HG03159 (cell line): ENCODE measurements around the gene TAF11L6.
"Not testable (repeated sequence)": the region's sequence is repeated elsewhere in the genome, so short reads cannot be mapped to it uniquely, and the experiment has no call there.

ENCODE experiments used
- ATAC-seq: cut with Tn5 transposase; IDR thresholded peaks from one replicate; pipeline ENCODE4 v1.9.1; 2021; ENCODE audit warnings: mild to moderate bottlenecking, moderate library complexity; ENCODE audit not compliant: unreplicated experiment

TAF11L6 gene

GRCh38 chr5:17528369-17528768 is at the start of gene TAF11L6:
Gene TAF11L6 (plus strand): TSS chr5:17528669.
- not testable (repeated sequence) for ATAC-seq

DNA sequence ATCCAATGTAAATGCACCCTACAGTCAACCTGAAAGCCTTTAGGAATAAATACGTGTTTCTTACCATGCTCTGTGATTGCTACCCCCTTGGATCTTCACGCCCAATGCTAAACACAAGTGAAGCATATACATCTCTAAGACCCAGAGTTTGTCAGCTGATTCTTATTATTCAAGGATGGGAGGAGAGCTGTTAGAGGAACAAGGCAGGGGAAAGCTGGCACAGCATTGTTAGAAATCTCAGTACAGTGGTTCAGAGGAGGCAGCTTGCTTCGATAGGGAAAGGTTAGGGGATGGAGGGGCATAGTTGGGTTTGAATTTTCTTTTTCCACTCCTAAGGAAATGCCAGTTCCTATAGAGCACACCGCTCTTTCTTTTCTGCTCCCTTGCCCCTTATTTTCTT is 47.1 kb upstream of the TAF11L6 start:
- ATAC-seq = no peak

DNA sequence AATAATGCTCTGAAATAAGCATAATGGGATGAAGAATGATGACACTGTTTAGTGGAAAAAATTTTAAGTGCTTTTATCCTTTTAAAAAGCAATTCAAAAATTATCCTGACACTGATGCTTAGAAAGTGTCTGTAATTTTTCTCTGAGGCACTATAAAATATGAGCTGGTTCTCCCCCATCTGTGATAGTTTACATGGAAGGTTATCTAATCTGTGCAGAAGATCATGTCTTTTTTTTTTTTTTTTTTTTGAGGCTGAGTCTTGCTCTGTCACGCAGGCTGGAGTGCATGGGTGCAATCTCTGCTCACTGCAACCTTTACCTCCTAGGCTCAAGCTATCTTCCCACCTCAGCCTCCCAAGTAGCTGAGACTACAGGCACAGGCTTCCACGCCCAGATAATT is 45.7 kb upstream of the TAF11L6 start:
- ATAC-seq = no peak

DNA sequence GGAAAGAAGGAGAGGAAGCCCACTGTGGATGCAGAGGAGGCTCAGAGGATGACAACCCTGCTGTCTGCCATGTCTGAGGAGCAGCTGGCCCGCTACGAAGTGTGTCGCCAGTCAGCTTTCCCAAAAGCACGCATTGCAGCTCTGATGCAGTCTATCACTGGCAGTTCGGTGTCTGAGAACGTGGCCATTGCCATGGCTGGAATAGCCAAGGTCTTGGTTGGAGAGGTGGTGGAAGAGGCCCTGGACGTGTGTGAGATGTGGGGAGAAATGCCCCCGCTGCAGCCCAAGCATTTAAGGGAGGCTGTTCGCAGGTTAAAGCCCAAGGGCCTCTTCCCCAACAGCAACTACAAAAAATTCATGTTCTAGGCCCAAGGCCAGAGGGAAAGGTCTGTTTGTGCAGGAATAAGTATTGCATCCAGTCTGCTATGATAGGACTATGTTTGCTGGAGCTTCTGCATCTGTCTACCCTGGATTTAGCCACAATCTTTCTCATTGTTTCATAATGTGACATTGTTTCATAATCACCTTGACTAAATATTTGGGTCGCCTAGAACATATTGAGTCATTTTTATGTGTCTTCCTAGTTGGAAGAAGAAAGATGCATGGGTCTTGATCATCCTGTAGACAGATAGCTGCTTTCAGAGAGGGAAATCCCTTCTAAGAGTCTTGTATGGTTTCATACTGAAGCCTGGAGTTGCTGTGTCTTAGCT is 41.9 kb upstream of the TAF11L6 start:
- not testable (repeated sequence) for ATAC-seq

DNA sequence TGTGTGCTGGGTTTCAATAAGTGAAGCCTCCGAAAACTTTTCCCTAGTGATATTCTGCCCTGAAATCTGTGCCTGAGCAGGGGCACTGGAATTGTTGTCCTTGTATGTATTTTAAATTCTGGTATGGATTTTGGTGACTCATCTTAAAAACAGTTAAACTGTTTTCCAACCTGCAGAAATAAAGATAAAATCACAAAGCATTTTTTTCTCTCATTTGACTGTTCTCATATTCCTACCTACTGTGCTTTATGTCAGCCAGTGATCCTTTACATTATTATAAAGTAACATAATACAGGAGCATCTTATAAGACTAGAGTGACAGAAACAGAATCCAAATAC is 41.3 kb upstream of the TAF11L6 start:
- ATAC-seq = no peak

GRCh38 chr5:17491257-17491656 is 37.2 kb upstream of the TAF11L6 start:
- not testable (repeated sequence) for ATAC-seq

- ATAC-seq = no peak
Measured at GRCh38 chr5:17492770-17493169, 35.7 kb upstream of the TAF11L6 start.

DNA sequence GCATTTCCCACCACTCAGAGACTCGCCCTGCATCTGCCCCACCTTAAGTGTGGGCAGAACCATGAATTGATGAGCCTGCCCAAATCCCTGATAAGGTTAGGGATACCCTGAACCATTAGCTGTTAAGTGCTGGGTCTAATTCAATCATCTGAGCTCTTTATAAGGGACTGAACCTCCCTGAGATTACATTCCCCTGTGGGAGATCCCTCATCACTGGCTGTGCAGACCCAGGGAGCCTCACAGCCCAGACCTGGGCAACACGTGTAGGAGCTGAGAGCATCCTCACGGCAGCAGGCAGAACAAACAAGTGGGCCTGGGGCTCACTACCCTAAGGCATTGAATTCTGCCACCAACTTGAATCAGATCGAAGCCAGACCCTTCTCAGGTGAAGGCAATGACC is 31.0 kb upstream of the TAF11L6 start:
- no peak for ATAC-seq

DNA sequence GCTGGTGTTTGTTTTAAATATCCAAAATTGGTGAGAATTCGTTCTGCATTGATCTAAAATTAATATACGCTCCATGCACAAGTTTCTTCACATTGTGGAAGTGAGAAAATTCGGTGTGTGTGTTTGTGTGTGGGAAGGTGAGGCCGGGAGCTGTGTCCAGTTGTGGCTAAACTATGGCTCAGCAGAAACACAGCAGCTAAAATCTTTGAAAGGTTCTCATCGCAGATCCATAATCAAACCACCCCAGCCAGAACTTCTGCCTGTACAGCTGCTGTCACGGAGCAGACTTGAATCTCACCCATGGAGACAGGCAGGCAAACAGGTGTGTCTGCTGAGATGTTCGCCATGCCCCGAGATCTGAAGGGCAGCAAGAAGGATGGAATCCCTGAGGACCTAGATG is 30.5 kb upstream of the TAF11L6 start, which contains the start of gene TAF11L2:
TAF11L2 (plus strand) TSS at position 301 of the 400 bp plus-strand sequence.
- ATAC-seq = not testable (repeated sequence)

DNA sequence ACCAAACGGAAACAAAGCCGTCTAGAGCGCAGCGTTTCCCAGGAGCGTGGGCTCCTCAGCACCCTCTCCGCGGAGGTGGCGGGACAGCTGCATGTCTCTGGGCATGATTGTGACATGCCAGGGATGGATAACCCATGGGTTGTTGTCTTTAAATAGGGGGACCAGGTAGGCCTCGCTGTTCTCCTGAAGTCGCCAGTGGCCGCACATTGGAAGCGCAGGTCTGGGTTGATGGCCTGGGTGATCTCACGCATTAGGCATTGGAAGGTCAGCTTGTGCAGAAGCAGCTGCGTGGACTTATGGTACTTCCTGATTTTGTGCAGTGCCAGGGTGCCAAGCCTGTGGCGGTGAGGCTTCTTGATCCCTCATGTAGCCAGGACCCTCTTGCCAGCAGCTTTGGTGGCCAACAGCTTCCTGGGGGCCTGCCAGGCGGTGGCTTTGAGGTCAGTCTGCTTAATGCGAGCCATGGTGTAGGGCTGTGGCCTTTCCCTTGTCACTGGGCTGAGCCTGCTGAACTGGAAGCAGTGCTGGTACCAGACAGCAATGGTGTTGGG is 16.6 kb upstream of the TAF11L6 start:
- no peak for ATAC-seq

DNA sequence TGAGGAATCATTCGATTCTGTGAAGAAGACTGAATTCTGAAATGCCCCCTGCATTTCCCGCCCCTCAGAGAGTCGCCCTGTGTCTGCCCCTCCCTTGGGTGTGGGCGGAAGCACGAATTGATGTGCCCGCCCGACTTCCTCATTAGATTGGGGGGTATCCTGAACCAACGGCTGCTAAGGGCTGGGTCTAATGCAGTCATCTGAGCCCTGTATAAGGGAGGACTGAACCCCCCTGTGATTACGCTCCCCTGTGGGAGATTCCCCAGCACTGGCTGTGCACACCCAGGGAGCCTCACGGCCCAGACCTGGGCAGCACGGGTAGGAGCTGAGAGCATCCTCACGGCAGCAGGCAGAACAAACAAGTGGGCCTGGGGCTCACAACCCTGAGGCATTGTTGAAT is 10.9 kb upstream of the TAF11L6 start:
- not testable (repeated sequence) for ATAC-seq

DNA sequence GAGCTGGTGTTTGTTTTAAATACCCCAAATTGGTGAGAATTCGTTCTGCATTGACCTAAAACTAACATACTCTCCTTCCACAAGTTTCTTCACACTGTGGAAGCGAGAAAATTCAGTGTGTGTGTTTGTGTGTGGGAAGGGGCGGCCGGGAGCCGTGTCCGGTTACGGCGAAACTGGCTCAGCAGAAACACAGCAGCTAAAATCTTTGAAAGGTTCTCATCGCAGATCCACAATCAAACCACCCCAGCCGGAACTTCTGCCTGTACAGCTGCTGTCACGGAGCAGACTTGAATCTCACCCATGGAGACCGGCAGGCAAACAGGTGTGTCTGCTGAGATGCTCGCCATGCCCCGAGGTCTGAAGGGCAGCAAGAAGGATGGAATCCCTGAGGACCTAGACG is 10.4 kb upstream of the TAF11L6 start, which contains the start of gene TAF11L3:
TAF11L3 (plus strand) TSS at position 301 of the 400 bp plus-strand sequence.
- not testable (repeated sequence) for ATAC-seq

GRCh38 chr5:17519508-17519907 is 9.0 kb upstream of the TAF11L6 start:
- ATAC-seq = not testable (repeated sequence)

GRCh38 chr5:17521501-17521900 is 7.0 kb upstream of the TAF11L6 start, which contains the start of gene TAF11L4:
Gene TAF11L4 (plus strand): TSS chr5:17521801.
- not testable (repeated sequence) for ATAC-seq

DNA sequence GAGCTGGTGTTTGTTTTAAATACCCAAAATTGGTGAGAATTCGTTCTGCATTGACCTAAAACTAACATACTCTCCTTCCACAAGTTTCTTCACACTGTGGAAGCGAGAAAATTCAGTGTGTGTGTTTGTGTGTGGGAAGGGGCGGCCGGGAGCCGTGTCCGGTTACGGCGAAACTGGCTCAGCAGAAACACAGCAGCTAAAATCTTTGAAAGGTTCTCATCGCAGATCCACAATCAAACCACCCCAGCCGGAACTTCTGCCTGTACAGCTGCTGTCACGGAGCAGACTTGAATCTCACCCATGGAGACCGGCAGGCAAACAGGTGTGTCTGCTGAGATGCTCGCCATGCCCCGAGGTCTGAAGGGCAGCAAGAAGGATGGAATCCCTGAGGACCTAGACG is 3.5 kb upstream of the TAF11L6 start, which contains the start of gene TAF11L5:
TAF11L5 (plus strand) TSS at position 301 of the 400 bp plus-strand sequence.
- not testable (repeated sequence) for ATAC-seq

GRCh38 chr5:17526504-17526903 is 2.0 kb upstream of the TAF11L6 start:
- not testable (repeated sequence) for ATAC-seq
